ES-I3 (cell line): ENCODE measurements around the gene FCHSD2.
A peak's percentile ranks its signal among the peaks of the same experiment; 100 is the strongest.
"Not testable (repeated sequence)": the region's sequence is repeated elsewhere in the genome, so short reads cannot be mapped to it uniquely, and the experiment has no call there.

ENCODE experiments used
- H3K36me3 ChIP-seq: 2 replicates; pipeline ENCODE4 v1.6.1; 2013; ENCODE audit warnings: mild to moderate bottlenecking, low read length, control low read depth, moderate library complexity; ENCODE audit not compliant: insufficient read depth
- H3K4me1 ChIP-seq: 2 replicates; pipeline ENCODE4 v1.6.1; 2013; ENCODE audit warnings: mild to moderate bottlenecking, control low read depth, low read length; ENCODE audit not compliant: insufficient read depth
- H3K9ac ChIP-seq: 2 replicates; pipeline ENCODE4 v1.6.1; 2013; ENCODE audit warnings: low read depth, mild to moderate bottlenecking, low read length, moderate library complexity
- H3K9me3 ChIP-seq: 2 replicates; pipeline ENCODE4 v1.6.1; 2013; ENCODE audit warnings: mild to moderate bottlenecking, low read length, moderate library complexity; ENCODE audit not compliant: control insufficient read depth, insufficient read depth

Gene FCHSD2

DNA sequence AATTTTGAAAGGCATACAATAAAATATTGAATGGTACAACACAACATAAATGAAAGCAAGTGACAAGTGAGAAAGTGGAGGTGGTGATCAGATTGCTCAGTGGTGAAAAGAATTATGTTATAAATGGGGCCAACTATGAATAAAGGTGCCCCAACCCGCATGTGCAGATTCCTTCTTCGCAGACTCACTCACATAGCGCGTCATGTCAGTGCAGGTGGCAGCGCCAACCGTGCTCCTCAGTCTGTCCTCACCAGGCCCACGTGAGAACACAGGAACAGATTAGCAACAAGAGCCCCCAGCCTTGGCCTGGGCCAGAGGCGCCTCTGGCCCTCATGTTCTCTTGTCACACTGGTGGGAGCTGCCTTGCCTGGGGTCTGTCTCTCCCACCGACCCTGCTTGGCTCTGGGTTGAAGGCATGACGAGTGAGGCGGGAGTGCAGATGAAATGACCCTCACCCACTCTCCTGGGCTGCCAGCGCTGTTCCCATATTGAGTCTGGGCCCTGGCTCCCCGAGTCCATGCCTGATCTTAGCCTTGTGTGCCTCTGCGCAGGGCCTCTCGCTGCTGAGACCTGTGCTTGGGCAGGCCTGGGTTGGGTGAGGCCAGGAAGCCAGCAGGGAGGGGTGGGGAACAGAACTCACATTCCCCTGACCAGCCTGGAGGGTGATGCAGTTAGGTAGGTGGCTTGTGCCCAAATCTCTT, 321.5 kb downstream of the FCHSD2 start:
- no peaks in the 10 kb centered on the region for H3K36me3 ChIP-seq
- H3K9ac ChIP-seq: no peak overlapping the region; the same call in 1 of the 2 replicates
- peaks cover 4% of the 10 kb centered on the region for H3K4me1 ChIP-seq
- no peaks in the 10 kb centered on the region for H3K9me3 ChIP-seq

DNA sequence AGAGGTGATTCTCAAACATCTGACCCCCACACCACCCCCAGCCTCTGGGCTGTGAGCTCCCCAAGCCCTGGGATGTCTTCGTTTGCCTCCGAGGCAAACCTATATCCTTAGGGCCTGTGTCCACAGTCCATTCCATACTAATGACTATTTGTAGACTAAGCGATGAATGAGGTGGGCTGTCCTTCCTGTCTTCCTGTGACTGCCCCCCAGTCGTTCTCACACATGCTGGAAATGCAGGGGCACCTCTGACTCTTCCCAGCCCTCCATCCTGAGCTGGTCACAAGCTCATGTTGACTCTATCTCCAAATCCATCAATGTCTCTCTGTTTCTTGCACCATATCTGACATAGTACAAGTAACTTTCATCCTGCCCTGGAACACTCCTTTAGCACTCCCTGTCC, 323.1 kb downstream of the FCHSD2 start:
- H3K4me1 ChIP-seq: peaks cover 6% of the 10 kb centered on the region
- H3K9me3 ChIP-seq: no peaks in the 10 kb centered on the region
- no peak overlapping the region for H3K9ac ChIP-seq
- H3K36me3 ChIP-seq: no peaks in the 10 kb centered on the region

DNA sequence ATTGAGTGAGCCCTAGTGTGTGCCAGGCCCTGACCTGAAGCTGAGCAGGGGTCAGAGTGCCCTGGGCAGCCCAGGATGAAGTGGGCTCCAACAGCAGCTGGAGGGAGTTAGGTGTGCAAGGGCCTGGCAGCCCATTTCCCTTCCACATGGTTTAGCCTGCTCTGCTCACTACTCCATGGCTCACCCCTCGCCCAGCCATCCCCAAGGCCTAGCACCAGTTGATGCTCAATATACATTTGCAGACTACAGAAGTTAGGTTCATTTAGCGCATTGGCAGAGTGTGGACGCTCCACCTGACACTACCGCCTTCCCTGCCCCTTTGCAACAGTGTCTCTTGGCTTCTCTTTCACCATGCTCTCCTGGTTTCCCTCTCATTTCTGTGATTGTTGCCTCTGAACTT, 324.2 kb downstream of the FCHSD2 start:
- Histone ChIP-seq H3K9ac (no peak overlapping the region), H3K9me3 (no peaks in the 10 kb centered on the region), H3K36me3 (no peaks in the 10 kb centered on the region), H3K4me1 (peaks cover 6% of the 10 kb centered on the region)

GRCh38 chr11:72816404-72816990, 325.6 kb downstream of the FCHSD2 start:
- peaks cover 6% of the 10 kb centered on the region for H3K4me1 ChIP-seq
- H3K36me3 ChIP-seq: no peaks in the 10 kb centered on the region
- no peak overlapping the region for H3K9ac ChIP-seq
- H3K9me3 ChIP-seq: no peaks in the 10 kb centered on the region

DNA sequence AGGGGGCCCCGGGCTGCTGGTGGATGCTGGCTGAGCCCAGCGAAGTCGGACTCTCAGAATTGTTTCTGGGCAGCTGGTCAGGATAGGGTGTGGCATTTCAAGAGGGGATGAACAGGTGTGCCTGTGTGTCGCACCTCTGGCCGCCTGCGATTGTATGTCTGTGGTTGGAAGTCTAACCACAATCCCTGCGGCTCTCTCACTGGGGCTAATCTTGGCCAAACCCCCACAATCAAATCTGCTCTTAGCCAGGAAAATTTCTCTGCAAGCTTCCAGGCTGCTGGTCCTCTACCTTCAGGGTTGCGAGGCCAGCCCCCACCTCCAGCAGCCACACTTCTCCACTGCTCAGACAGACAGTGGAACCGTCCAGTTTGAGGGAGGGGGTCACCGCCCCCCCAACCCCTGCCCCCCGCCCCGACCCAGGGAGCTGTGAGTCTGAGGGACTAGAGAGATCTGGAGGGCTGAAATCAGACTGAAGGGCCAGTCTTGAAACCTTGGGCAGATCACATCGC, 327.0 kb downstream of the FCHSD2 start:
- Histone ChIP-seq H3K4me1 (peaks cover 2% of the 10 kb centered on the region; the same call in 1 of the 2 replicates), H3K36me3 (no peaks in the 10 kb centered on the region), H3K9me3 (no peaks in the 10 kb centered on the region), H3K9ac (peak overlapping the region; percentile 75; the same call in 1 of the 2 replicates)

- H3K9ac ChIP-seq: peak within 1 kb of the TSS; percentile 75
- H3K4me1 ChIP-seq: peaks cover 2% of the 10 kb centered on the region; the same call in 1 of the 2 replicates
- H3K9me3 ChIP-seq: no peaks in the 10 kb centered on the region
- no peaks in the 10 kb centered on the region for H3K36me3 ChIP-seq
Observed at GRCh38 chr11:72814286-72815109, 327.6 kb downstream of the FCHSD2 start, which contains the start of gene ATG16L2. TSS of gene ATG16L2 (plus strand) at chr11:72814411. CDS start at chr11:72814446, 35 bp downstream.

- Histone ChIP-seq H3K9me3 (no peaks in the 10 kb centered on the region), H3K36me3 (no peaks in the 10 kb centered on the region), H3K9ac (peak overlapping the region; percentile 75), H3K4me1 (peaks cover 2% of the 10 kb centered on the region; the same call in 1 of the 2 replicates)
Observed at GRCh38 chr11:72813740-72814285, 328.3 kb downstream of the FCHSD2 start.

DNA sequence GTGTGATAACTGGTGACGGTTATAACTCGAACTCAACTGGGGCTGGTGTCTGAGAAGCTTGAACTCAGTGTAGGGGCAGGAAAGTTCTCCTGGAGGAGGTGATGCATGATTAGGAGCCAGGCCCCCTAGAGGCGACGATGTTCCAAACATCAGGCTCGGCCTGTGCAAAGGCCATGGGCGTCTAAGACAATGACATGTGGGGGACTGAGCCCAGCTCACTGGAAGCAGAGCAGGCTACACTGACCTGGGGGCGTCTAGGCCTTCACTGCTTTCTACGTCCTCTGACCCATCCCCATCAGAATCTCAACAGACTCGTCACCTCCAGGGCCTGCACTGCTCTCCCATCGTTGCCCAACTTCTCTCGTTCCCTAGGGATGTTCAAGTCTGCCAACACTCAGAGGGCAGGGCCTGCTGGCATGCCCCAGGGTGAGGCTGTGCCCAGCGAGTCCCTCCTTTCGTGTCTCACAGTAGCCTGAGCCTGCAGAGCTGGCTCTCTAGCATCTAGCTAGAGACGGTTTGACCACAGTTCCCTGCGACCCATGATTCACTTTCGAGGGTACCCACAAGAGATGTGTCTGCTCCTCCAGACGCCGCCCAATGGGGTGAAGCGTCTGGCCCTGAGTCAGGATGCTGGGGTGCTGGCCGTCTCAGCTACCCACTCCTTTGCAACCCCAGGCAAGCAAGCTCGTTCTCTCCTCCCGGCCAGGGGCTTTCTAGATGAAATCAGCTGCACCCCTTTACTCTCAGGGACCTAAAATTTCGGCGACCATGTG, 329.0 kb downstream of the FCHSD2 start:
- peak overlapping the region; percentile 75 for H3K9ac ChIP-seq
- no peaks in the 10 kb centered on the region for H3K36me3 ChIP-seq

DNA sequence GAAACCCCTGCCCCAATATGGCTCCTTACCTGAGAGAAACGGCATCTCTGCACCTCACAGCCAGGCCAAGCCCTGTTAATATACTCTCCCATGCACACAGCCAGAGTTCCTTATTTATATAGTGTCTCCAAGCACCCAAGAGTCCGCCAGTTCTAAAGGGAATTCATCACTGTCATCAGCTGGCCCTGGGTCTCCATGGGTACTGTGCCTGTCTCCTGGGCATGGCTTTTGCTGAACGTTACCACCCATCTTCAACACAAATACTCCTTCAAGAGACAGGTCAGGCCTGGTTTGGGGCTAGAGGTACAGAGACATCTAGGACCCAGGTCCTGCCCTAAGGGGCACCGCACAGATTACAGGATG, 329.5 kb downstream of the FCHSD2 start:
- Histone ChIP-seq H3K9ac (peak overlapping the region; percentile 75; the same call in 1 of the 2 replicates), H3K9me3 (no peaks in the 10 kb centered on the region), H3K4me1 (peaks cover 2% of the 10 kb centered on the region; the same call in 1 of the 2 replicates), H3K36me3 (no peaks in the 10 kb centered on the region)

More for the DNA sequence above, 329.0 kb downstream of the FCHSD2 start:
- Histone ChIP-seq H3K9me3 (no peaks in the 10 kb centered on the region), H3K4me1 (peaks cover 2% of the 10 kb centered on the region; the same call in 1 of the 2 replicates)

GRCh38 chr11:72811686-72812085, 330.4 kb downstream of the FCHSD2 start:
- H3K36me3 ChIP-seq, H3K4me1 ChIP-seq, H3K9me3 ChIP-seq, H3K9ac ChIP-seq: not testable (repeated sequence)

DNA sequence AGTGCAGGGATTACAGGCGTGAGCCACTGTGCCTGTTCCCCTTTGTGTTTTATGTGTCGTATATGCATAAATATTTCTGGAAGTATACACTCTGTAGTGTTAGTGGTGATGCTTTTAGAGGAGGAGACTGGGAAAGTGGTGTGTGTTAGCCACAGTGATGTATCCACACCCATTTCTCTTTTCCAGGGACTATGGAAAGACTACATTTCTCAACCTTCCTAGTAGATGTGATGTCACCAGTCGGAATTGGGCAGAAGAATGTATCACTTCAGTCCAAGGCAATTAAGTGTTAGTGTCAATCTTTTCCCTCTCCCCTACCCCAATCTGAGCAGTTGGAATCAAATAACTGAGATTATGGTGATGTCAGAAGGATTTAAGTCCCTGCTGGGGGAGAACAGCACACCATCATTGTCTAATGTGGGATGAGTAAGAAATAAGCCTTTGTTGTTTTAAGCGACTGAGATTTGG, 333.8 kb downstream of the FCHSD2 start:
- H3K36me3 ChIP-seq: no peaks in the 10 kb centered on the region
- H3K9ac ChIP-seq: no peak overlapping the region
- H3K9me3 ChIP-seq: no peaks in the 10 kb centered on the region
- H3K4me1 ChIP-seq: no peaks in the 10 kb centered on the region

DNA sequence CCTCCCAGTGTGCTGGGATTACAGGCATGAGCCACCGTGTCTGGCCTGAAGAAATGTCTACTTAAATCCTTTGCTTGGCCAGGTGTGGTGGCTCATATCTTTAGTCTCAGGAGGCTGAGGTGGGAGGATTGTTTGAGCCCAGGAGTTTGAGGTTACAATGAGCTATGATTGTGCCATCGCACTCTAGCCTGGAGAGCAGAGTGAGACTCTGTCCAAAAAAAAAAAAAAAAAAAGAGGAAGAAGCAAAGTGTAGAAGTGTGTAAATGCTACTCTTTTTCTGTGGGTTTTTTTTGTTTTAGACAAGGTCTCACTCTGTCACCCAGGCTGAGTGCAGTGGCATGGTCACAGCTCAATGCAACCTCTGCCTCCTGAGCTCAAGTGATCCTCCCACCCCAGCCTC, 334.3 kb downstream of the FCHSD2 start:
- no peak overlapping the region for H3K9ac ChIP-seq
- H3K4me1 ChIP-seq: no peaks in the 10 kb centered on the region
- H3K9me3 ChIP-seq: no peaks in the 10 kb centered on the region
- no peaks in the 10 kb centered on the region for H3K36me3 ChIP-seq

DNA sequence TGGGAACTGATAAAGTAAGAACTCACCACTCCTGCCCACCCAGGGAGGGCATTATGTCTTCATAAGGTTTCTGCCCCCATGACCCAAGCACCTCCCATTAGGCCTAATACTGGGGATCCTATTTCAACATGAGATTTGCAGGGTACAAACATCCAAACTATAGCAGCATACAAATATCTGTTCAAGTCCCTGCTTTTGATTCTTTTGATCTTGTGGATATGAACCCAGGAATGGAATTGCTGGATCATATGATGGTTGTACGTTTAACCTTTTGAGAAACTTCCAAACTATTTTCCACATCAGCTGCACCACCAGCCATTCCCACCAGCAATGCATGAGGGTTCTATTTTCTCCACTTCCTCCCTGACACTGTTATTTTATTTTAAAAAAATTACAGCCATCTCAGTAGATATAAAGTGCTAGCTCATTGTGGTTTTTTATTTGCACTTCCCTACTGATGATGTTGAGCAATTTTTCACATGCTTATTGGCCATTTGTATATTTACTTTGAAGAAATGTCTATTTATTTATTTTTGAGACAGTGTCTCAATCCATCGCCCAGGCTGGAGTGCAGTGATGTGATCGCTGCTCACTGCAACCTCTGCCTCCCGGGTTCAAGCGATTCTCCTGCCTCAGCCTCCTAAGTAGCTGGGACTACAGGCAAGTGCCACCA, 335.0 kb downstream of the FCHSD2 start:
- Histone ChIP-seq H3K36me3 (no peaks in the 10 kb centered on the region), H3K9me3 (no peaks in the 10 kb centered on the region), H3K9ac (no peak overlapping the region), H3K4me1 (no peaks in the 10 kb centered on the region)
